T-helper 2 cell (primary cell): ENCODE measurements around the gene JPT1.
A peak's percentile ranks its signal among the peaks of the same experiment; 100 is the strongest.
"Not testable (repeated sequence)": the region's sequence is repeated elsewhere in the genome, so short reads cannot be mapped to it uniquely, and the experiment has no call there.

Experiments used
- DNase-seq, 5 experiments: peaks; one replicate each; pipeline versions ENCODE4 v3.0.0 to v3.0.0-alpha.2; 2012 to 2022

Gene JPT1

GRCh38 chr17:75155191-75155601 is 884 bp upstream of the JPT1 start:
- no peak for DNase-seq

GRCh38 chr17:75153780-75154194 is 525 bp downstream of the JPT1 start:
- DNase-seq = no peak

- peak in 1 of 5 experiments; percentile 28 for DNase-seq
Observed at GRCh38 chr17:75152922-75153779, 1.2 kb downstream of the JPT1 start.

- no peak for DNase-seq
Observed at GRCh38 chr17:75152523-75152921, 1.8 kb downstream of the JPT1 start.

- DNase-seq = peak in 1 of 5 experiments; percentile 58
Observed at GRCh38 chr17:75151930-75152329, 2.4 kb downstream of the JPT1 start.

- DNase-seq = no peak
Observed at GRCh38 chr17:75147878-75148546, 6.3 kb downstream of the JPT1 start.

GRCh38 chr17:75146592-75146991 is 7.7 kb downstream of the JPT1 start:
- DNase-seq = no peak

- DNase-seq = no peak
Observed at GRCh38 chr17:75144816-75145512, 9.3 kb downstream of the JPT1 start.

- no peak for DNase-seq
Observed at GRCh38 chr17:75142236-75142971, 11.9 kb downstream of the JPT1 start.

GRCh38 chr17:75138519-75138918 is 15.8 kb downstream of the JPT1 start:
- DNase-seq = no peak

GRCh38 chr17:75137762-75138161 is 16.6 kb downstream of the JPT1 start:
- not testable (repeated sequence) for DNase-seq

- DNase-seq = no peak
Observed at GRCh38 chr17:75135946-75136345, 18.4 kb downstream of the JPT1 start.

GRCh38 chr17:75135452-75135851 is 18.9 kb downstream of the JPT1 start:
- no peak for DNase-seq

GRCh38 chr17:75133607-75134347 is 20.5 kb downstream of the JPT1 start:
- not testable (repeated sequence) for DNase-seq

- DNase-seq = no peak
Observed at GRCh38 chr17:75133001-75133400, 21.3 kb downstream of the JPT1 start.

- DNase-seq = not testable (repeated sequence)
Observed at GRCh38 chr17:75132018-75133000, 22.0 kb downstream of the JPT1 start.

- DNase-seq = peak; percentile 31 to 77 (median 39)
Observed at GRCh38 chr17:75131278-75132017, 22.9 kb downstream of the JPT1 start, which contains the start of gene NT5C. TSS of gene NT5C (minus strand) at chr17:75131742. CDS start at chr17:75131707, 35 bp downstream.

- peak in 3 of 5 experiments; percentile 18 to 63 (median 32) for DNase-seq
Observed at GRCh38 chr17:75130632-75131277, 23.6 kb downstream of the JPT1 start.

GRCh38 chr17:75130059-75130631 is 24.2 kb downstream of the JPT1 start:
- no peak for DNase-seq
